ENCODE measurements around the gene DUS1L.

The DUS1L gene

DNA sequence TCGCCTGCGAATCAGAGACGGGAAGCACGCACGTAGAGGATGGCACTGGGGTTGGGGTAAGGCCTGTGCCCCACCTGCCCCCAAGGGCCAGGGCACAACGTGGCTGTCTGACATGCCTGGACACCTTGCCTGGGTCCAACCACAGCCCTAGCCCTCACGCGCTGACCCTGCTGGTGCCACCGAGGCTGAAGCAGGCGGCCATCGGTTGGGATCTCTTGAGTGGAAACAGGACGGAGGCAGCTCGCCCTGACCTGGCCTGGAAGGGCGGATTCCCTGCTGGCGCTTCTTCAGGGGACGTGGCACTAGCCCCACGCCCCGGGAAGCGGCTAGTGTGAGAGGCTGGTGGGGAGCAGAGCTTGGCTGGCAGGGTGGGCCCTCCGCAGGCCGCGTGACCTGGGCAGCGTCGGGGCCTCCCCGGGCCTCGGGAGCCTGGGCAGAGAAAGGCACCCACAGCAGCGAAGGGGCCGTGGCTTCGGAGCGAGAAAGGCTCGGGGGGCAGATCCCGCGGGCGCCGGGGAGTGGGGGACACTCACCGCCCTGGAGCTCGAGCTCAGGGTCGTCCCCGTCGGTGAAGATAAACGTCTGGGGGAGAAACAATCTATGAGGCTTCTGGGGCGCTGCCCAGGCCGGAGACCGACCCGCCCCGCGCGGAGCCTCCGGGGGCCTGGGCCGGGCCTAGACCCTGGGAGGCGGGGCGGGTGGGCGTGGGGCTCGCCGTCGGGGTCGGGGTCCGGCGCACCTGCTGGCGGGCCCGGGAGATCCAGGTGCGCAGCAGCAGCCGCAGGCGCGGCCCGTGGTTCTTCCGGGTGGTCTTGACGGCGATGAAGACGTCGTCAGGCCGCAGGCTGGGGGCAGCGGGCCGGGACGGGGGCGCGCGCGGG is 14.6 kb downstream of the DUS1L start:
- peak; percentile 10; the same call in 2 of the 3 replicates for ATAC-seq
- TF ChIP-seq ISL1 (CRISPR knock-in tag; IDR thresholded peaks at IDR 0.05) (no peak), TSHZ2 (CRISPR knock-in tag; IDR thresholded peaks at IDR 0.05) (peak; percentile 21; the same call in 1 of the 2 replicates)

DNA sequence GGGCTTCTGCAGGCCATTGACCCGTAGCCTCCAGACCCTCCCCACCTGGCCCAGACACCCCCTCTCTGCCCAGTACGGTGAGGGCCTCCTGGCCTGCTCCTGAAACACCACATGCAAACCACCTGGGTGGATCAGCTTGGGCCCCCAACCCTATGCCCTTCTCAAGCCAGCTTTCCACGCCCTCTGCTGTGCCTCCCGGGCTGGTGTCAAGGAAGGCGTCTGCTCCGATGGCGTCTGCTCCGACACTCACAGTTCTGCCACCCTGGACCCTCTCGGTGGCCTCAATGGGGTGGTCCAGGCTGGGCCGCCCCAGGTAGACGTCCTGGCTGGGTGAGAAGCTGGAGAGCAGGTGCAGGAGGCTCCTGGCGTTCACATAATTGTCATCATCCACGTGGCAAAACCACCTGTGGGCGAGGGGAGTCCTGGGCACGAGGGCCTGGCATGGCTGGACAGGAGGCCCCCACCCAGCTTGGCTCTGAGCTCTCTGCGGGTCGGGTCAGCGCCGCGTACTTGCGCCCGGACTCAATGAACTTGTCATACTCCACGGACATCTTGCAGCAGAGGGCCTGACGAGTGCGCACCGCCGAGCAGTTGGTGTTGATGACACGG is 15.3 kb downstream of the DUS1L start:
- ATAC-seq: no peak

More for the DNA sequence above, 15.3 kb downstream of the DUS1L start:
- TF ChIP-seq ARNTL (CRISPR knock-in tag; IDR thresholded peaks at IDR 0.05; ENCODE audit: borderline replicate concordance, low read depth) (no peak), ISL1 (CRISPR knock-in tag; IDR thresholded peaks at IDR 0.05) (no peak), GLIS3 (CRISPR knock-in tag; IDR thresholded peaks at IDR 0.05) (no peak), OSR1 (CRISPR knock-in tag; IDR thresholded peaks at IDR 0.05) (no peak), PATZ1 (CRISPR knock-in tag; IDR thresholded peaks at IDR 0.05; ENCODE audit: borderline replicate concordance) (no peak), ZNF565 (CRISPR knock-in tag; conservative IDR thresholded peaks at IDR 0.05; ENCODE audit: low read depth) (no peak), BACH2 (CRISPR knock-in tag; IDR thresholded peaks at IDR 0.05; ENCODE audit: borderline replicate concordance) (no peak), TCF4 (CRISPR knock-in tag; IDR thresholded peaks at IDR 0.05; ENCODE audit: borderline replicate concordance) (no peak), ZC3H10 (CRISPR knock-in tag; IDR thresholded peaks at IDR 0.05) (no peak), SNAI2 (CRISPR knock-in tag; IDR thresholded peaks at IDR 0.05) (no peak), RARB (CRISPR knock-in tag; IDR thresholded peaks at IDR 0.05) (no peak), TSHZ2 (CRISPR knock-in tag; IDR thresholded peaks at IDR 0.05) (no peak)
- TF ChIP-seq, protein P1, sequence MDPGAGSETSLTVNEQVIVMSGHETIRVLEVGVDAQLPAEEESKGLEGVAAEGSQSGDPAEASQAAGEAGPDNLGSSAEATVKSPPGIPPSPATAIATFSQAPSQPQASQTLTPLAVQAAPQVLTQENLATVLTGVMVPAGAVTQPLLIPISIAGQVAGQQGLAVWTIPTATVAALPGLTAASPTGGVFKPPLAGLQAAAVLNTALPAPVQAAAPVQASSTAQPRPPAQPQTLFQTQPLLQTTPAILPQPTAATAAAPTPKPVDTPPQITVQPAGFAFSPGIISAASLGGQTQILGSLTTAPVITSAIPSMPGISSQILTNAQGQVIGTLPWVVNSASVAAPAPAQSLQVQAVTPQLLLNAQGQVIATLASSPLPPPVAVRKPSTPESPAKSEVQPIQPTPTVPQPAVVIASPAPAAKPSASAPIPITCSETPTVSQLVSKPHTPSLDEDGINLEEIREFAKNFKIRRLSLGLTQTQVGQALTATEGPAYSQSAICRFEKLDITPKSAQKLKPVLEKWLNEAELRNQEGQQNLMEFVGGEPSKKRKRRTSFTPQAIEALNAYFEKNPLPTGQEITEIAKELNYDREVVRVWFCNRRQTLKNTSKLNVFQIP (CRISPR knock-in tag; IDR thresholded peaks at IDR 0.05; ENCODE audit: borderline replicate concordance, low read depth): no peak
- TF ChIP-seq, protein P2, sequence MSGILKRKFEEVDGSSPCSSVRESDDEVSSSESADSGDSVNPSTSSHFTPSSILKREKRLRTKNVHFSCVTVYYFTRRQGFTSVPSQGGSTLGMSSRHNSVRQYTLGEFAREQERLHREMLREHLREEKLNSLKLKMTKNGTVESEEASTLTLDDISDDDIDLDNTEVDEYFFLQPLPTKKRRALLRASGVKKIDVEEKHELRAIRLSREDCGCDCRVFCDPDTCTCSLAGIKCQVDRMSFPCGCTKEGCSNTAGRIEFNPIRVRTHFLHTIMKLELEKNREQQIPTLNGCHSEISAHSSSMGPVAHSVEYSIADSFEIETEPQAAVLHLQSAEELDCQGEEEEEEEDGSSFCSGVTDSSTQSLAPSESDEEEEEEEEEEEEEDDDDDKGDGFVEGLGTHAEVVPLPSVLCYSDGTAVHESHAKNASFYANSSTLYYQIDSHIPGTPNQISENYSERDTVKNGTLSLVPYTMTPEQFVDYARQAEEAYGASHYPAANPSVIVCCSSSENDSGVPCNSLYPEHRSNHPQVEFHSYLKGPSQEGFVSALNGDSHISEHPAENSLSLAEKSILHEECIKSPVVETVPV (CRISPR knock-in tag; IDR thresholded peaks at IDR 0.05): no peak
